Daoy (cell line): Measurements from ENCODE around the gene DGKE. TPM values are rescaled to one million over a fixed set of nuclear protein-coding genes. Genes with fewer than 3 reads are reported as not detected.

Source experiments
- DNase-seq: peaks from one replicate; pipeline ENCODE4 v3.0.0-alpha.2; 2015; ENCODE audit warnings: low read depth
- total RNA-seq: library from RNA; depleted of rRNA; stranded (reverse); fragments of >200 nt; shearing (Covaris generic); gene quantifications from 2 replicates; pipeline ENCODE4 v1.2.3, GENCODE V29; 2014

The DGKE gene
- total RNA-seq, 1 experiment from 2014 or later = 0.17 TPM

DNA sequence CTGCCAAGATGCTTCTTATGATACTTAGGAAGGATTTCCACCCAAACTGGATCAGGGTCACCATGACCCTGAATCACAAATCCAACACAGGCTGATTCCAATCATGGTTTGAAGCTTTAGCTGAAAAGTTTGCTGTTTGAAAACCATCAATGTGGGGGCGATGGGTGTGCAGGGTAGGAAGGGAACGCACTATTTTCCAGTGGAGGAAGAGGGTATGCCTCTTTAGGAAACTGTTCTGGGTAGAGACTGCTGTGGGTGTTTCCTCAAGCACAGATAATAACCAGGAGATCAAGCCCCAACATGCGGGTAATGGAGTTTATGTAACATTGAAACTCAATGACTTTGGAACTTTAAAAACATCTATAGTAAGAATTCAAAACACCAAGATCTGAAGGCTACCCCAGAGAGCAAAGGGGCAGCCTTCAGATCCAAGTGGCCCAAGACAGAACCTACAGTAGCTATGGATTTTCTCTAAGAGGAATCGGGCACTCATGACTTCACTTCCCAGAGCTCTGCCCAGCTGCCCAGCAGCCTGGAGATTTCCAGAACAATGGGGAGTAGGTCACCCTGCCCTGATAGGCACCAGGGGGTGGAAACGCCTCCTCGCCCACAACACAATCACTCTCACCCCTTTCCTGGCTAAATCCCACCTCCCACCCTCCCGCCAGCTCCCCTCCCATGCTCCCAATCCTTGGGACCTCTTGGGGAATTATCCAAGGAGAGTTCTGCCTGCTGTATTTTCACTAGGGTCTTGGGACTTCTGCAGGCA is 57.1 kb downstream of the DGKE start:
- DNase-seq = no peak

DNA sequence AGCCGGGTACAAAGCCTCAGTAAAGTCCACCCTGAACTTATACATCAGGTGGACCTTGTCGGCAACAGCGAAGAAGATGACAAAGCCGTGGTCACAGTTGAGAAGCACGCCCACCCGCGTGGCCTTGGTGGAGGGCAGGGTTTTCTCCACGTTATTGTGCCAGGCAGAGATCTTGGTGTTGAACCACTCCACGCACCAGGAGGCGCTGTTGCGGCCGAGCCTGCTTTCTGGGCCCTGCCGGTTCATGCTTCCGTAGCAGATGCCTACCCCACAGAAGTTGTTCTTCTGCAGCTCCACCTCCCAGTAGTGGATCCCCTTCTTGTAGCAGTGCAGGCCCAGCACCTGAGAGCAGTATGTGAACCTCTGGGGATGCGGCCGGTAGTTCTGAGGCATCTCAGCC is 57.8 kb downstream of the DGKE start:
- DNase-seq = no peak

DNA sequence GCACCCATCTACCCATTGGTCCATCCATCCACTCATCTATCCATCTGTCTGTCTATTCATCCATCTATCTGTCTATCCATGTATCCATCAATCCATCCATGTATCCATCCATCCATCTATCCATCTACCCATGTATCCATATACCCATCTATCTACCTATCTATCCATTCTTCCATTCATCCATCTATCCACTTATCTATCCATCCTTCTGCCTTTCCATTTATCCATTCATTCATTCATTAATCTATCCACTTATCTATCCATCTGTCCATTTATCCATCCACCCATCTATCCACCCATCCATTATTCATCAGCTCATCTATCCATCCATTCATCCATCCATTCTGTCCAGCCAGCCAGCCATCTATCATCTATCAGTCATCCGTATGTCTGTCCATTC is 58.4 kb downstream of the DGKE start:
- DNase-seq = no peak

DNA sequence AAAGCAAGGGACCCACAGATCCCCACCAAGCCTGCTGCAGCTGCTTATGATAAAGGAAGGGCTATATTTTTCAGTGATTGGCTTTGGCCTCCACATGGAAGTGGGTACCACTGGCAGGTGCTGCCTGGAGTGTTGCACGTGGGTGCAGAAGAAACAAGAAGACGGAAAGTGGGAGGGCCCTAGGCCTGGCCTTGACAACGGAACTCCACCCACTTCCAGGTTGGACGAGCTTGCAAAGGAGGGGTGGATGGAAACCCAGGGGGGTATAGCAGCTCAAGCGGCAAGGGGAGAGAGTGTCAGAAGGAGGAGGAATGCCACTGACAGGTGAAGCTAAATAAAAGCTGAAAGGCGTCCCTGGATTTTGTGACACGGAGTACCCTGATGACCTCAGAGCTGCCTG is 59.6 kb downstream of the DGKE start:
- DNase-seq = no peak

DNA sequence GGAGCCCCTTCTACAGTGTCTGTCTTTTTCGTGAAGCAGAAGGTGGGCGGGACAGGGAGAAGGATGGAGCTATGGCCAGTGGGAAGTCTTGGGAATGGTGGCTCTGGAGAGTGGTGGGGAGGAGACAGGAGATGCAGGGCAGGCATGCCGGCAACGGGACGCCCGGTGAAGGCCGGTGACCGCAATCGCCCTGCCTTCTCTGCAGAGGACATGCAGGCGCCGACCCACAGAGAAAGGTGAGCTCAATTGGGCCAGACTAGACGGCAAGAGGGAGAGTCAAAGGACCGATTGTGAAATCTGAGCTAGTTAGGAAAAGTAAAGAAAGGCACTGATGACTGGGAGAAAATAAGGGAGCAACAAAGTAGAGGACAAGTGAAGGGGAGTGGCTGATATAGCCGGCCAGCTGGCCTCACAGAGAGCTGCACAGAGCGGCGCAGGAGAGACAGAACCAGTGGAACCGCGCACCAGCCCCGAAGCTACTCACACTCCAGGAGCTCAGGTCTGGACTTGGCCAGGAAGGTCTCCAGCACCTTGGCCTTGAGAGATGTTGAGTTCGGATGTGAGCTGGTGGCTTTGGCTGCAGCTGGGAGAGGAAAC is 61.0 kb downstream of the DGKE start:
- no peak for DNase-seq

DNA sequence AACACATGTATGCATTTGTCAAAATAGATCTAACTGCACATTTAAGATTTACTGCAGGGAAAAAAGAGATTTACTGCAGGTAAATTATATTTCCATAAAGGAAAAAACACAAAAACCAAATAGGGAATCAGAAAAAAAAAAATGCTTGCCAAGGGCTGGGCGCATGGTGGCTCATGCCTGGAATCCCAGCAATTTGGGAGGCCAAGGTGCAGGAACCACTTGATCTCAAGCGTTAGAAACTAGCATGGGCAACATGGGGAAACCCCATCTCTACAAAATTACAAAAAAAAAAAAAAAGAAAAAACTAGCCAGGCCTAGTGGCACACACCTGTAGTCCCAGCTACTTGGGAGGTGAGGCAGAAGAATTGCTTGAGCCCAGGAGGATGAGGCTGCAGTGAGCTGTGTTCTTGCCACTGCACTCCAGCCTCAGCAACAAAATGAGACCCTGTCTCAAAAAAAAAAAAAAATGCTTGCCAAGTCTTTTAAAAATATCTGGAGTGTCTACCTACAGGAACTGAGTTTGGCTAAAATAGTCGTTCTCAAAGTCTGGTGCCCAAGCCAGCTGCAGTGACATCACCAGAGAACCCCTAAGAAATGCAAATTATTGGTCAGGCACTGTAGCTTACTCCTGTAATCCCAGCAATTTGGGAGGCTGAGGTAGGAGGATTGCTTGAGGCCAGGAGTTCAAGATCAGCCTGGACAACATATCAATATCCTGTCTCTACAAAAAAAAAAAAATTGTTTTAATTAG is 62.4 kb downstream of the DGKE start:
- no peak for DNase-seq

DNA sequence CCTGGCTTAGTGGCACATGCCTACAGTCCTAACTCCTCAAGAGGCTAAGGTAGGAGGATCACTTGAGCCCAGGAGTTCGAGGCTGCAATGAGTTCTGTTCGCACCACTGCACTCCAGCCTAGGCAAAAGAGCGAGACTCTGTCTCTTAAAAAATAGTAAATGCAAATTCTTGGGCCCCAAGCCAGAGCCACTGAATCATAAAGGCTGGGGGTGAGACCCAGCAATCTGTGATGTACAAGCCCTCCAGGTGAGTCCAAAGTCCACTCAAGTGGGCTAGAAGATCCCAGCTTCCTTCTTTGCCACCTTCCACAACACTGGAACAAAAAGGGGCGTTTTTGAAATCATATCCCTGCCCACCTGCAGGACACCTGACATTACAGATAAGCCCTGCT is 63.0 kb downstream of the DGKE start:
- DNase-seq = no peak

DNA sequence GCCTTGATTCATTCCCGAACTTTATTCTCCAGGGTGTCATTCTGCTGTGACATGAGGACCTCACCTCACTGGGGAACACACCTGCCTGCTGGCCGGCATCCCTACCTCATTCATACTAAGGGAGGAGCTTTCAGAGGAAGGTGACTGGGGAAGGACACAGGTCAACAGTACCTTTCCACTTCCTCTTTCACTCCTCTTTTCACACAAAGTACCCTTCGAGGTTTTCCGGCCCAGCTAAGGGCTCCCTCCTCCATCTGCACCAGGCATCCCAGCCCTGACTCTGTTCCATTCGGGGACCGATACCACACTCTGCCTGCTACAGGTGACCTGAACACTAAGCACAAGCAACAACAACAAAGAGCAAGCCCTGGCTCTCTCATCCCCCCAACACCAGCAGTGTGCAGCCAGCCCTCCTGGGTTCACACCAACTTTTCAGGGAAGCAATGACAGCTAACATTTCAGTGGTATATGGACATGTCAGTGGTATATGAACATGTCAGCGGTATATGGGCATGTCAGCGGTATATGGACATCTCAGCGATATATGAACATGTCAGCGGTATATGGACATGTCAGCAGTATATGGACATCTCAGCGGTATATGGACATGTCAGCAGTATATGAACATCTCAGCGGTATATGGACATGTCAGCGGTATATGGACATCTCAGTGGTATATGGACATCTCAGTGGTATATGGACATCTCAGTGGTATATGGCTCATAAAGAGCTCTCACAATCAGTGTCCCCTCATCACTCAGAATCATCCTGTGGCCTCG is 63.9 kb downstream of the DGKE start:
- no peak for DNase-seq

DNA sequence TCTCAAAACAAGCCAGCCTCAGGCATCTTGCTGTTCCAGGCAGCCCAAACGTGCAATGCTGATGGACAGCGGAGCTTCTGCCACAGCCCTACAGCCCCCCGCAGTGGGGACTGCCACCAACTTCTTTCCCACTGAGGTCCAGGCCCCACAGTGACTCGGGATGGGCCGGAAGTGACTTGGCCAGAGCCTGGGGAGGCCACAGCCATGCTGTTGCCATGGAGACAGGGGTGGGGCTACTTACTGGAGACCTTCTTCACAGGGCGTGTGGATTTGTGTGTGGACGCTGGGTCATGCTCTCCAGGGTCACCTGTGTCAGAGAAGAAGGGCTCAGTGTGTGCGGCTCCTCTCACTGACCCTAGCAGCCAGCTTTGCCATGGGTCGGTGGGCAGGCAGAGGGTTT is 64.9 kb downstream of the DGKE start:
- no peak for DNase-seq

DNA sequence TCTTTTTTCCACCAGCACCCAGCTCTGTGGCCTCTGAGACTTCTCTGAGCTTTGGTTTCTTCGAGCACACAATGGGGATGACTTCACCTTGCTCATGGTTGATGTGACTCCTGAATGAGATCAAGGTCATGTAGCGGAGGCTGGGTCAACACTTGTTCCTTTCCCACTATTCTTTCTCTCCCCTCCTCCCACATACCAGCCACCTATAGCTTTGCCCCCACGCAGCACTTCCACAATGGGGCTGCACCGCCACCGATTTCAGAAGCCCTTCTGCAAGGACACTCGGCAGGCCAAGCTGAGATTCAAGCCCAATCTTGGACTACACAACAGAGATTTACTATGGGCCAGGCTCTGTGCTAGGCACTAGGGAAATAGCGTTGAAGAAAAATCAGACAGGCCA is 65.5 kb downstream of the DGKE start:
- no peak for DNase-seq

DNA sequence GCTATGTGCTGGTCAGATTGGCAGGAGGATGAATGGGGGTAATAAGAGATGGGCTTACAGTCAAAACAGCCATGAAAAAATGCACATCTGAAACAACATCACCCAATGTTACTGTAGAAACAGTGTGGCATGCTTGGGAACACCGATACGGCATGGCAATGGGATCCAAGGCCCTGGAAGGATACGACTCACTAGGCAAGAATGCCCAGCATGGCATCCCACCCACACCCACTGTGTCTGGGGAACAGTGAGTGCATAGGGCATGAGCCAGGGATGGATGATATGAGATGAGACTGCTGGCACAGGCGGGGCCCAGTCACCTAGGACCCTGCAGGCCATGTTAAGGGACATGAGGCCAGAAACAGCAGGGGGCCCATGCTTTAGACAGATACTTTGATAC is 68.4 kb downstream of the DGKE start:
- DNase-seq = peak; percentile 57

DNA sequence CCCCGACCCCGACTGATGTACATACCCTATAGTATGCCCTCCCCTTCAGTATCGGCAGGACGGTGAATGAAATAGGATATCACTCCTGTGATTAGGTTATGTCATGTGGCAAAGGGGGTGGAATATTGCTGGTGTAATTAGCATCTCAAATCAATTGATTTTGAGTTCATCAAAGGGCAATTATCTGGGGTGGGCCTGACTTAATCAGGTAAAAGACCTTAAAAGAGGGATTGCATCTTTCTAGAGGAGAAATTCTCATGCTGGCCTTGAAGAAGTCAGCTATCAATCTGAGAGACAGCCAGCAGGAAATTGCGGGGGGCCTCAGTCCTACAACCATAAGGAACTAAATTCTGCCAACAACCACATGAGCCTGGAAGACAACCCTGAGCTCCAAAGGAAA is 69.6 kb downstream of the DGKE start:
- DNase-seq = no peak

DNA sequence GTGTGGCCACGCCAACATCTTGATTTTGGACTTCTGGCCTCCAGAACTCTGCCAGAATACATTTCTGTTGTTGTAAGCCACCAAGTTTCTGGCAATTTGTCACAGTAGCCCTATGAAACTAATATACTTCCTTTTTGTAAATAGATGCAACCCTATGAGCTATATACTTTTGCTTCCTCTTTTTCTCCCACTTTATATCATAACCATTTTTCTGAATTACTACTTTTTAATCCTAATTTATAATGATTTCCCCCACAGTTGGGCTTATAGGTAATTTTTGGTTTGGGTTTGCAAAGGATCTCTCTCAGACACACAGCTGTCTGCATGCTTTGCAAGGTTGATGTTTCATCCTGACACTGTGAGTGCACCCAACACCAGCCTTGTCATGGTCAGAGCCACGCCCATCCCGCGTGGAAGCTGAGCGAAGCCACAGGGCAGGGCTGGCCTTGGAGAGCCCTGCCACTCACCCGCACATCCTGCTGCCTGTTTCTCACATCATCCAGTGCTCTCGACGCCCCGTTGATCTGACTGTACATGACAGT is 74.1 kb downstream of the DGKE start:
- DNase-seq = no peak

DNA sequence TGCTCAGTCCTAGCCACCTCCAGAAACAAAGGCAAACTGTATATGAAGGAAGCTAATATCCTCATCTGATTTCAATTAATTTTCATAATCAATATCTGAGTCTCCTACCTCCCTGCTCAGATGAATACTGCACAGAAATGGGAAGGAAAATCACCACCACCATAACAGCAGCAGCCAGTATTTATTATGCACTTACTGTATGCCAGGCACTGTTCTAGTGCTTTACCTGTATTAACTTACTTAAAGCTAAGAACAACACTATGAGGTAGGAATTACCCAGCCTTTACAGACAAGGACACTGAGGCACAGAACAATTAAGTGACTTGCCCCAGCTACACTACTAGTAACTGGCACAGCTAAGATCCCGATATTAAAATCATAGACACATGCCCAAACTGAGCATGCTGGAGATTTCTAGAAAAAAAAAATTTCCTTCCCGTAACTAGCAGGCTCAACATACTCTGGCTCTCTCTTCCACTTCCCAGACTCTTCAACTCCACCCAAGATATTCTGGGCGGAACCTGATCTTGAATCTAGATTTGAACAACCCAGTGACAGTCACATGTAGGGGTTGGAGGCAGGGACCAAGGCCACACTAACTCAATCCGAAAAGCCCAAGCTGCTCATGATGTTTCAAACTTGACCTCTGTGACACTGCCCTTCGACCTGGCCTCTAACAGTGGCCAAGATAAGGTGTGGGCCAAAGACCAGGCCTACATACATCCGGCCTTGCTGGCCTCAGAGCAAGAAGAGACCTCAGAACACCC is 76.0 kb downstream of the DGKE start:
- DNase-seq = no peak

DNA sequence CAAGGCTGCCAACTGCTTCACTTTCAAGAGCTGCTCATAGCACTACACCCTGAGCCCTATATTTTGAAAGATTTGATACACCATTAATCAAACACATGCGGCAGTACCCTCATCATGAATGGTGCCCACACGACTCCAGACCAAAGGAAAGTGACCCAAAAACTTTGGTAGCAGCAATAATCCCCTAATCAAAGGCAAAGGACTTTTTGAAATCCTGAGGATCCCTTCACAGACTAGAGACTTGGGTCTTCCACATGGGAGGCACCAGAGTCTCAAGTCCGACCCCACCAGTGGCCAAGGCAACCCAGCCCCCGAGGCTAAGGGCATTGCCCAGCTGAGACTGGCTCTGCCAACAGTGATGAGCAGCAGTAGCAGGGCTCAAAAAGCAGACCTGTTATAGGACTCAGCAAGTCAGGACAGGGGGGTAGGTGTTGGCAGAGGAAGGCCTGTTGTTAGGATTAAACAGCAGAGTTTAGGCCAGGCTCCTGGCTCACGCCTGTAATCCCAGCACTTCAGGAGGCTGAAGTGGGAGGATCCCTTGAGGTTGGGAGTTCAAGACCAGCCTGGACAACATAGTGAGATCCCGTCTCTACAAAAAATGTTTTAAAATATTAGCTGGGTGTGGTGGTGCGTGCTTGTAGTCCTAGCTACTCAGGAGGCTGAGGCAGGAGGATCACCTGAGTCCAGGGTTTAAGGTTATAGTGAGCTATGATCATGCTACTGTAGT is 76.7 kb downstream of the DGKE start:
- no peak for DNase-seq

DNA sequence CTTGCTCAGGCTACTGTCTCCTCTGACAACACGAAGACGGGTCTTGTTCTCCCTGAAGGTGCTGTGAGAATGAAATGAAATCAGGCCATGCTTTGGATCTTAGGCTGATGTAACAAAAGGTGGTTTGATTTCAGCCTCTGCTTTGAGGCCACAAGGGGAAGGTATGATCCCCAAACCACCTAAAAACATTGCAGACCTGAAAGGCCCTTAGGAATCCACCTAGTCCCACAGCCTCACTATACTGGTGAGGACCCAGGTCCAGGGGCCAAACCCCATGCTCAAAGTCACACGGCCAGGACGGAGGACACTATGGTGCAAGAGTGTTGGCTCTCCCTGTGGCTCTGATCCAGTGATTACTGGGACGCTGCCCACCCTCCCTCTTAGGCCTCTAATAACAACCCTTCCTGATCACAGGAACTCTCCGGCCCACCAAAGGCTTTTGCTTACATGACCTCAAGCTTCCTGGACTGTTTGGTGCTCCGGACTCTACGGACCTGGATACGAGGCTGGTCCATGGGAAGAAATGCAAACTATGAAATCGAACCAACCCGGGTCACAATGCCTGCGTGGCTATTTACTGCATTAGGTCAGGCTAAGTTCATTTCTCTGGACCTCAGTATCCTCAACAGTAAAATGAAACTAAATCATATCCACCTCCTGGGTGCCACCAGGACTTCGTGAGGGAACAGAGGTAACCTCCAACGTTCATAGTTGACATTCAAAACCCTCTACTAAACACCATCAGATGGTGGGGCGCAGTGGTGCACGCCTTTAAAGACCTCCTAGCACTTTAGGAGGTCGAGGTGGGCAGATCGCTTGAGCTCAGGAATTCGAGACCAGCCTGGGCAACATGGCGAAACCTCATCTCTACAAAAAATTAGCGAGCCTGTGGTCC is 78.4 kb downstream of the DGKE start:
- no peak for DNase-seq

DNA sequence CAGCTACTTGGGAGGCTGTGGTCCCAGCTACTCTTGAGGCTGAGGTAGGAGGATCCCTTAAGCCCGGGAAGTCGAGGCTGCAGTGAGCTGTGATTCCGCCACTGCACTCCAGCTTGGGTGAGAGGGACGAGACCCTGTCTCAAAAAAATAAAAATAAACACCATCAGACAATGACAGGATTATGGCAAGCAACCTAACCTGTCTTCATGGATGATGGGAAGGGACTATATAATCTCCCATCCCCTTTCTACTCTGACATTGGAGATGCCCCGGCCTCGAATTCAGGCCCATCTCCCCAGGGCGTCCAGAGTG is 79.0 kb downstream of the DGKE start:
- DNase-seq = no peak

DNA sequence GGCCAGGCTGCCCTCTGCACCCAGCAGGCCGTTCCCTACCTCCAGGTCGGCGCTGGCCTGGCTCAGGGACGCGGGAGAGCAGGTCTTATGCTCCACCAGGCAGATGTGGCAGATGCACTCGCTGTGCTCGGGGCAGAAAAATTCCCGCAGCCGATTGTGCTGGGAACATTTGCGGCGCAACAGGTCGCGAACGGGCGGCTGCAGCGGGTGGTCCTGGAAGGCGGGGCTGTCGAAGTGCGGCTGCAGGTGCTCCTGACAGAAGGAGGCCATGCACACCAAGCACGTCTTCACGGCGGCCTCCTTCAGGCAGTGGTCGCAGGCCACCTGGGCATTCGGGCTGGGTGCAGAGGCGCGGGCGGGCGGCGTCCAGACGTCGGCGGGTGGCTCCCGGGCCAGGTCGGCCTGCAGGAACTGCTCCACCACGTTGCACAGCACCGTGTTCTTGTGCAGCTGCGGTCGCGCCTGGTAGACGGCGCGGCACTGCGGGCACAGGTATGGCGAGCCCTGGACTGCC is 79.5 kb downstream of the DGKE start:
- DNase-seq = no peak

DNA sequence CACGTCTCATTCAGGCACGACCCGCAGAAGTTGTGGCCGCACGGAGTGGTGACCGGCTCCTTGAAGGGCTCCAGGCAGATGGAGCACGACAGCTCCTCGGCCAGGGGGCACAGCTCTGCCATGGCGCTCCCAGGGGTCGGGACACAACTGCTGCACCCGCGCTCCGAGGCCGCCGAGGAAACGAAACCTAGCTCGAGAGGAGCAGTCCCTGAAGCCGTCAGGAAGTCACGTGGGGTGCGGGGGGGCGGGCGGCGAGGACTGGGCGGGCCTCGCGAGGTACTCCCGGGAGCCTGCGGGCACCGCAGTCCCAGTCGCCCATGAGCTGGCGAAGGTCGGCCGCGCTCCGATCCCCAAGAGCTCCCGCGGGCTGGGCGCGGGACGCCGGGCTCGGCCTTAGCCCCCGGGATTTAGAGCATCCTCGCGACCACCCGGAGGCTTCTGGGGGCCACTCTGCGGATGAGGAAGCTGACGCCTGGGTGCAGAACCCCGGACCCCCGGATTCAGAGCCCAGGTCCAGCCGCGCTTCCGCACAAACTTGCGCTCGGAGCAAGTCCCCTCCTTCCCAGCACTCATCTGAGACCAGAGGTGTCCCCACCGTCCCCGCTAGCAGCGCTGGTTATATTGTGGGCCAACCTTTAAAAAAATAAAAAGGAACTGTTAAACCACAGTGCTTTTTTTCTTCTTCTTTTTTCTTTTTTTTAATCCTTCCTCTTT is 80.1 kb downstream of the DGKE start, which contains the start of gene TRIM25:
Gene TRIM25 (minus strand): TSS at position 183 of the 714 bp plus-strand sequence. CDS start 61 bp downstream, at position 122.
- peak; percentile 94 for DNase-seq
